Measurements from ENCODE around the gene PGLYRP1. TPM values are rescaled to one million over a fixed set of nuclear protein-coding genes. Genes with fewer than 3 reads are reported as not detected.
A peak's percentile ranks its signal among the peaks of the same experiment; 100 is the strongest.

PGLYRP1 gene
- total RNA-seq, 1 experiment from 2014 or later = not detected

- no peaks in the 10 kb centered on the region for H3K27me3 ChIP-seq (ENCODE audit: low read length)
- no peaks in the 10 kb centered on the region for H3K36me3 ChIP-seq (ENCODE audit: low read depth, low read length)
- CTCF ChIA-PET = no interaction called here
- H3K79me2 ChIP-seq (ENCODE audit: low read length) = peaks cover 10% of the 10 kb centered on the region; the same call in 1 of the 2 replicates
- no peaks in the 10 kb centered on the region for H3F3A ChIP-seq (ENCODE audit: low read length, unreplicated experiment)
- no peak overlapping the region for H2AFZ ChIP-seq (ENCODE audit: low read length)
- no peaks in the 10 kb centered on the region; the same call in 1 of the 2 replicates for H3K4me1 ChIP-seq (ENCODE audit: insufficient read depth, low read length)
- no peaks in the 10 kb centered on the region for H3K9me2 ChIP-seq (replicated peaks; ENCODE audit: low read length)
- no peaks in the 10 kb centered on the region for H4K20me1 ChIP-seq (ENCODE audit: low read length)
- POLR2A ChIA-PET (ENCODE audit: unreplicated experiment) = no interaction called here
- no peak overlapping the region for H3K9ac ChIP-seq (ENCODE audit: low read length)
- TF ChIP-seq EZH2 (IDR thresholded peaks at IDR 0.05; ENCODE audit: low read length, unreplicated experiment) (no peak), EZH2phosphoT487 (IDR thresholded peaks at IDR 0.05; ENCODE audit: borderline replicate concordance, low read length) (no peak), CTCF (conservative IDR thresholded peaks at IDR 0.05; ENCODE audit: low read depth, low read length) (no peak)
- intact Hi-C loops (cut with micrococcal nuclease) = loop anchor here (10.0 kb wide), 1 partner anchor 74 kb away; no protein-coding TSS in a partner anchor
- ATAC-seq (no peak), DNase-seq (no peak)
- H3K27ac ChIP-seq (ENCODE audit: low read length) = no peak overlapping the region
- no peak overlapping the region for H3K4me2 ChIP-seq (ENCODE audit: low read length)
- no peaks in the 10 kb centered on the region for H3K9me3 ChIP-seq (ENCODE audit: low read length)
- H3K4me3 ChIP-seq (ENCODE audit: low read length) = no peak overlapping the region
- no TSS peak for BruUV-seq (replicated peaks)
These were observed 24.0 kb downstream of the PGLYRP1 start for GRCh38 chr19:45998834-45999233.

GRCh38 chr19:45996933-45997332 lies 25.9 kb downstream of the PGLYRP1 start:
- Histone ChIP-seq H2AFZ (ENCODE audit: low read length) (no peak overlapping the region), H3K27ac (ENCODE audit: low read length) (no peak overlapping the region), H3K4me1 (ENCODE audit: insufficient read depth, low read length) (no peaks in the 10 kb centered on the region; the same call in 1 of the 2 replicates), H3F3A (ENCODE audit: low read length, unreplicated experiment) (no peaks in the 10 kb centered on the region), H3K9ac (ENCODE audit: low read length) (no peak overlapping the region), H4K20me1 (ENCODE audit: low read length) (no peaks in the 10 kb centered on the region), H3K79me2 (ENCODE audit: low read length) (peaks cover 10% of the 10 kb centered on the region; the same call in 1 of the 2 replicates), H3K4me2 (ENCODE audit: low read length) (no peak overlapping the region), H3K36me3 (ENCODE audit: low read depth, low read length) (no peaks in the 10 kb centered on the region), H3K9me3 (ENCODE audit: low read length) (no peaks in the 10 kb centered on the region), H3K27me3 (ENCODE audit: low read length) (no peaks in the 10 kb centered on the region), H3K4me3 (ENCODE audit: low read length) (no peak overlapping the region), H3K9me2 (replicated peaks; ENCODE audit: low read length) (no peaks in the 10 kb centered on the region)
- POLR2A ChIA-PET (ENCODE audit: unreplicated experiment) = no interaction called here
- CTCF ChIA-PET = no interaction called here
- BruUV-seq (replicated peaks) = no TSS peak
- ATAC-seq = no peak
- no peak for DNase-seq
- intact Hi-C loops (cut with micrococcal nuclease) = loop anchor here (10.0 kb wide), 1 partner anchor 72 kb away; no protein-coding TSS in a partner anchor
- TF ChIP-seq CTCF (conservative IDR thresholded peaks at IDR 0.05; ENCODE audit: low read depth, low read length) = no peak
- no peak for TF ChIP-seq EZH2phosphoT487 (IDR thresholded peaks at IDR 0.05; ENCODE audit: borderline replicate concordance, low read length)
- no peak for TF ChIP-seq EZH2 (IDR thresholded peaks at IDR 0.05; ENCODE audit: low read length, unreplicated experiment)

GRCh38 chr19:45995715-45996385 lies 27.0 kb downstream of the PGLYRP1 start:
- Histone ChIP-seq H3K4me3 (ENCODE audit: low read length) (peak overlapping the region; percentile 95), H3K9me3 (ENCODE audit: low read length) (no peaks in the 10 kb centered on the region), H3K79me2 (ENCODE audit: low read length) (peaks cover 10% of the 10 kb centered on the region; the same call in 1 of the 2 replicates), H3K36me3 (ENCODE audit: low read depth, low read length) (no peaks in the 10 kb centered on the region), H3K9me2 (replicated peaks; ENCODE audit: low read length) (no peaks in the 10 kb centered on the region), H3K4me1 (ENCODE audit: insufficient read depth, low read length) (no peaks in the 10 kb centered on the region; the same call in 1 of the 2 replicates), H2AFZ (ENCODE audit: low read length) (peak overlapping the region; percentile 76), H4K20me1 (ENCODE audit: low read length) (no peaks in the 10 kb centered on the region), H3K4me2 (ENCODE audit: low read length) (peak overlapping the region; percentile 85), H3K27me3 (ENCODE audit: low read length) (no peaks in the 10 kb centered on the region), H3K27ac (ENCODE audit: low read length) (no peak overlapping the region), H3K9ac (ENCODE audit: low read length) (peak overlapping the region; percentile 91), H3F3A (ENCODE audit: low read length, unreplicated experiment) (no peaks in the 10 kb centered on the region)
- intact Hi-C loops (cut with micrococcal nuclease) = loop anchor here (10.0 kb wide), 1 partner anchor 71 kb away; no protein-coding TSS in a partner anchor
- TF ChIP-seq CTCF (conservative IDR thresholded peaks at IDR 0.05; ENCODE audit: low read depth, low read length) (no peak), EZH2phosphoT487 (IDR thresholded peaks at IDR 0.05; ENCODE audit: borderline replicate concordance, low read length) (no peak), EZH2 (IDR thresholded peaks at IDR 0.05; ENCODE audit: low read length, unreplicated experiment) (no peak)
- DNase-seq = no peak
- ChIA-PET CTCF (interaction anchor here (0.7 kb wide), 1 partner anchor 14 kb away, joined by 3 read pairs; no protein-coding TSS in a partner anchor), POLR2A (ENCODE audit: unreplicated experiment) (no interaction called here)
- TSS peak; percentile 65 for BruUV-seq (replicated peaks)
- ATAC-seq = no peak
